GM12872 (cell line): ENCODE data around the gene ART1.

ENCODE experiments used
- TF ChIP-seq, protein P1 (sequence below): IDR thresholded peaks from 3 replicates; pipeline ENCODE4 v1.5.1; 2011; ENCODE audit warnings: low read depth, mild to moderate bottlenecking, low read length, moderate library complexity; ENCODE audit not compliant: insufficient read depth

ART1 gene

DNA sequence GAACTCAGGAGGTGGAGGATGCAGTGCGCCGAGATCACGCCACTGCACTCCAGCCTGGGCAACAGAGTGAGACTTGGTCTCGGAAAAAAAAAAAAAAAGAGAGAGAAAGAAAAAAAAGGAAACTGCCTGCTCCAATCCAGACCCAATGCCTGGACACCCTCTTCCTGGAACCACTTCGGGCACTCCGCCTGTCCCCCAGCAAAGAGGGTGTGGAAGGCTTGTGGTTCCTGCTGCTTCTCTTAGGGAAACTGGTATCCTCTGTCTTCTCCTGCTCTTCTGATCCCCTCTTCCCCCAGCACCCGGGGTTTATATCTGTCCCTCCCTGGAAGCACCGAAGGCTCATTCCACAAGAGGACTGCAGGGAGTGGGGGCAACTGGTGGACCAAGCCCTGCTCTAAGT is 13.3 kb downstream of the ART1 start:
- TF ChIP-seq, protein P1, sequence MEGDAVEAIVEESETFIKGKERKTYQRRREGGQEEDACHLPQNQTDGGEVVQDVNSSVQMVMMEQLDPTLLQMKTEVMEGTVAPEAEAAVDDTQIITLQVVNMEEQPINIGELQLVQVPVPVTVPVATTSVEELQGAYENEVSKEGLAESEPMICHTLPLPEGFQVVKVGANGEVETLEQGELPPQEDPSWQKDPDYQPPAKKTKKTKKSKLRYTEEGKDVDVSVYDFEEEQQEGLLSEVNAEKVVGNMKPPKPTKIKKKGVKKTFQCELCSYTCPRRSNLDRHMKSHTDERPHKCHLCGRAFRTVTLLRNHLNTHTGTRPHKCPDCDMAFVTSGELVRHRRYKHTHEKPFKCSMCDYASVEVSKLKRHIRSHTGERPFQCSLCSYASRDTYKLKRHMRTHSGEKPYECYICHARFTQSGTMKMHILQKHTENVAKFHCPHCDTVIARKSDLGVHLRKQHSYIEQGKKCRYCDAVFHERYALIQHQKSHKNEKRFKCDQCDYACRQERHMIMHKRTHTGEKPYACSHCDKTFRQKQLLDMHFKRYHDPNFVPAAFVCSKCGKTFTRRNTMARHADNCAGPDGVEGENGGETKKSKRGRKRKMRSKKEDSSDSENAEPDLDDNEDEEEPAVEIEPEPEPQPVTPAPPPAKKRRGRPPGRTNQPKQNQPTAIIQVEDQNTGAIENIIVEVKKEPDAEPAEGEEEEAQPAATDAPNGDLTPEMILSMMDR: no peak

DNA sequence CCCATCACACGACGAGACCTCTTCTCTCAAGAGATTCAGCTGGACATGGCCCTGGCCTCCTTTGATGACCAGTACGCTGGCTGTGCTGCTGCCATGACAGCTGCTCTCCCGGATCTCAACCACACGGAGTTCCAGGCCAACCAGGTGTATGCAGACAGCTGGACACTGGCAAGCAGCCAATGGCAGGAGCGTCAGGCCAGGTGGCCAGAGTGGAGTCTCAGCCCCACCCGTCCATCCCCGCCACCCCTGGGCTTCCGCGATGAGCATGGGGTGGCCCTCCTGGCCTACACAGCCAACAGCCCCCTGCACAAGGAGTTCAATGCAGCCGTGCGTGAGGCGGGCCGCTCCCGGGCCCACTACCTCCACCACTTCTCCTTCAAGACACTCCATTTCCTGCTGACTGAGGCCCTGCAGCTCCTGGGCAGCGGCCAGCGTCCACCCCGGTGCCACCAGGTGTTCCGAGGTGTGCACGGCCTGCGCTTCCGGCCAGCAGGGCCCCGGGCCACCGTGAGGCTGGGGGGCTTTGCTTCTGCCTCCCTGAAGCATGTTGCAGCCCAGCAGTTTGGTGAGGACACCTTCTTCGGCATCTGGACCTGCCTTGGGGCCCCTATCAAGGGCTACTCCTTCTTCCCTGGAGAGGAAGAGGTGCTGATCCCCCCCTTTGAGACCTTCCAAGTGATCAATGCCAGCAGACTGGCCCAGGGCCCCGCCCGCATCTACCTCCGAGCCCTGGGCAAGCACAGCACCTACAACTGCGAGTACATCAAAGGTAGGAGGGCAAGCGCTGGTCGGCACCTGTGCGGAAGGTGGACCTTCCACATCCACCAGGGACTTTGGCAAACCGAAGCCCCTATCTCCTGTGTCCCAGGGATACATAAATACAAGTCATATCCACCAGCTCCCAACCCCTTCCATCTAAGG is 14.9 kb downstream of the ART1 start:
- TF ChIP-seq, protein P1: no peak

DNA sequence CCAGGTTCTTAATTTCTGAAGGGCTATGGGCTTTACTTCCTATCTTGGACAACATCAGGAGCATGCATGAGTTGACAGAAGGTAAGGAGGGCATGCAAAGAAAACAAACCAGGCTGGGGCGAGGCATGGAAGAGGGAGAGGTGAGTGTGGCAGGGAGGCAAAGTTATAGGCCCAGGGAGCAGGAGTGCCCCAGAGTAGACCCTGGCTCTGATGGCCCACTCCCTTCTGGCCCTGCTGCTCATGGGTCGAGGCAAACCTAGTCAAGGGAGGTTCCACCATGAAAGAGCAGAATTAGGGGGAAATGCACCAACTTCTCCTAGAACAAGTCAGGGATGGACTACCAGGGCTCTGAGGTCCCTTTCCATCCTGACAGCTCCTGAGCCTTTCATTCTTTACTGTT is 16.0 kb downstream of the ART1 start:
- TF ChIP-seq, protein P1: no peak

DNA sequence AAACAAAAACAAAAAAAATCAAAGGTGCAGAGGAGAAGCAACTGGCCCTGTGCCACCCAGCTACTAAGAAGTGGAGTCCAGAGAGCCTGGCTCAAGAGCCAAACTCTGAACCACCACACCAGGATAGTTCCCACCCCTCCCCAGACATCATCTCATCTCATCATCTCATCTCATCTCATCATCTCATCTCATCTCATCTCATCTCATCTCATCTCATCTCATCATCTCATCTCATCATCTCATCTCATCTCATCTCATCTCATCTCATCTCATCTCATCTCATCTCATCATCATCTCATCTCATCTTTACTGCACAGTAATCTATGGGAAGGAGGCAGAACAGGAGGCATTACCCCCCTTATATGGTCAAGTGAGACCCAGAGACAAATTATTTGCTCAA is 17.9 kb downstream of the ART1 start:
- TF ChIP-seq, protein P1: no peak

DNA sequence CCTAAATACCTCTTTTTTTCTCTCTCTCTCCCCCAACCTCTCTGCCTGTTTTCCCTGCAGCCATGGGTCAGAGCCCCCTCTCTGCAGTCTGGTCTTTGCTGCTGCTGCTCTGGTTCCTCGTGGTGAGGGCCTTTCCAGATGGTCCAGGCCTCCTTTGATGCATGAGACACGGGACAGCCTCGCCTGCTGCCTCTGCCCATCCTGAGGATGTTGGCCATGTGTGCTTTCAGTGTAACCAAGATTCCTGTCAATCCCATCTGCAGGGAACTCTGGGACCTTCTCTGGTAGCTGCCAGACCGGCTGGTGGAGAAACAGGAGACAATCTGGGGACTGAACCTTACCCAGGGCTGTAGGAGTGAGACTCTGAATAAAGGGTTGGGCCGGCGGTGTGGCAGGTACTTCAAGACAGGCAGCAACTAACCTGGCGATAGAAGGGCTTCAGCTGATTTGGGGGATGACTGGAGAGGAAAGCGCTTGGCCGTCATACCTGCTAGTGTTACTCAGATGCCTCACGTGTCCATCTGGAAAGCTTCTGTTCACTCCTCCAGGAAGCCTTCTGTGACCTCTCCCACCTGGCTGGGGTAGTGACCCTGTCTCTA is 19.2 kb downstream of the ART1 start:
- TF ChIP-seq, protein P1: no peak

DNA sequence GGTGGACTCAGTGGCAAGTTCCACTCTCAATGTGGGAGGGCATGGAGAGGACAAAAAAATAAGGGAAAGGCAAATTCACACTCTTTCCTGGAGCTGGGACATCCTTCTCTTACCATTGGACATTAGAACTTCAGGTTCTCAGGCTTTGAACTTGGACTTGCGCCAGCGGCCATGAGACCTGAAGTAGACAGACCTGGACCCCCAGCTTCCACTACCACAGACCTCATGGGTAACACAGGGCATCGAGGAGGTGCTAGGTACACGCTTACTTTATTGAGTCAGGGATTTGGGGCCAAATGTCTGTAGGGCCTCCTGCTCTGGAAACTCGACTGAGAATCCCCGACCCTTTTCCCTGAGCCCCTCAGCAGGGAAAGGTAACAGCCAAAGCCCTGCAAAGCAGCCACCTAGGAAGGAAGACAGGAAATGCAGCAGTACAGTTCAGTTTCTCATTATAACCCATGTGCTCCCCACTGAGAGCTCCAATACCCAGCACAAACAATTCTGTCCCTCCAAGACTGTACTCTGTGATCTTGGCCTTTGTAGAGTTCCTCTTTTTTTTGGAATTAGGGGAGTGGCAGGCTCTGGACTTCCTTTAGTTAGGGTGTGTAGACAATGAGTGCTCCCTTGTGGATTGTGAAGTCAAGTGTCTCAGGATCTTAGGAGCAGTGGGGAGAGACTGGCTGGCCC is 20.6 kb downstream of the ART1 start:
- TF ChIP-seq, protein P1: no peak

DNA sequence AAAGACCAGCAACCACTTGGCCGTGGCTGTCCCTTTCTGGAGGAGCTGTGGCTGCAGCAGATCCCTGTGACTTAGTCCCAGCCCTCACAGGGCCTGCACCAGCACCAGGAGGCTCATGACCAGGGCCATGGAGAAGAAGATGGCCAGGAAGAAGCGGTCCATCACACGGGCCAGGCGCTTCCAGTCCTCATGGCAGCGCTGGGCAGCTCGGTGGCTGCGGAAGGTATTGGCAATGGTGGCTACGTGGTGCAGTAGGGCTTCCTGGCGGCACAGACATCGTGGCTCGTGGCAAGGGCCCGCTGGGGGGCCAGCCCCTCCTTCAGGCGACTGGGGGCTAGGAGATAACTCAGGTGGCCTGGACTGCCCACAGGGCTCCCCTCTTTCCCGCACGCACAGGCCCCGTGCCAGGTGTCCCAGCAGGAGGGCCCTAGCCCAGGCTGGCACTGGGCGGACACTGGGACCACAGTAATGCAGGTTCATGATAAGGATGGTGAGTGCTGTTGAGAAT is 21.1 kb downstream of the ART1 start:
- TF ChIP-seq, protein P1: no peak
